DMS 273 (cell line): ENCODE data around the gene LCN12.
A peak's percentile ranks its signal among the peaks of the same experiment; 100 is the strongest.

Experiments
- DNase-seq: peaks from one replicate; lab custom pipeline; 2025; ENCODE audit not compliant: unreplicated experiment; lab: John Stamatoyannopoulos, UW

The LCN12 gene

GRCh38 chr9:136951541-136952320, at the start of gene LCN12:
Gene LCN12, plus strand, starts transcription at chr9:136952273. Its CDS starts 55 bp downstream, at chr9:136952328.
- no peak for DNase-seq

GRCh38 chr9:136903041-136903554, 49.0 kb upstream of the LCN12 start:
- DNase-seq: peak; percentile 33

GRCh38 chr9:136906266-136906665, 45.8 kb upstream of the LCN12 start:
- no peak for DNase-seq

- DNase-seq: no peak
Measured at GRCh38 chr9:136907011-136907914, 44.8 kb upstream of the LCN12 start.

- DNase-seq: no peak
Measured at GRCh38 chr9:136910197-136910900, 41.7 kb upstream of the LCN12 start.

GRCh38 chr9:136910901-136911245, 41.2 kb upstream of the LCN12 start:
- DNase-seq: no peak

GRCh38 chr9:136913701-136914438, 38.2 kb upstream of the LCN12 start:
- no peak for DNase-seq

GRCh38 chr9:136915632-136916329, 36.3 kb upstream of the LCN12 start:
- no peak for DNase-seq

- DNase-seq: no peak
Measured at GRCh38 chr9:136916330-136917184, 35.5 kb upstream of the LCN12 start.

- no peak for DNase-seq
Measured at GRCh38 chr9:136917902-136918301, 34.2 kb upstream of the LCN12 start.

- no peak for DNase-seq
Measured at GRCh38 chr9:136920069-136920468, 32.0 kb upstream of the LCN12 start.

- no peak for DNase-seq
Measured at GRCh38 chr9:136920734-136921231, 31.3 kb upstream of the LCN12 start.

GRCh38 chr9:136921307-136921706, 30.8 kb upstream of the LCN12 start:
- no peak for DNase-seq

GRCh38 chr9:136921718-136922117, 30.4 kb upstream of the LCN12 start:
- no peak for DNase-seq

- DNase-seq: no peak
Measured at GRCh38 chr9:136922540-136922939, 29.5 kb upstream of the LCN12 start.

GRCh38 chr9:136923881-136924280, 28.2 kb upstream of the LCN12 start:
- DNase-seq: no peak

- no peak for DNase-seq
Measured at GRCh38 chr9:136925414-136926153, 26.5 kb upstream of the LCN12 start.

GRCh38 chr9:136926154-136926704, 25.8 kb upstream of the LCN12 start:
- DNase-seq: no peak
